Thoracic aorta (tissue), 2 donors: ENCODE results near the gene SEMA3B. TPM values are rescaled to one million over a fixed set of nuclear protein-coding genes. Genes with fewer than 3 reads are reported as not detected.
"Not testable (repeated sequence)": the region's sequence is repeated elsewhere in the genome, so short reads cannot be mapped to it uniquely, and the experiment has no call there.

Source experiments
- ATAC-seq: fragments of 150-250 bp; one replicate; pipeline ENCODE4 v1.8.0; 2017; ENCODE audit warnings: low read depth; ENCODE audit not compliant: insufficient number of reproducible peaks, low FRiP score
- DNase-seq: peaks from one replicate; pipeline ENCODE4 v3.0.0-alpha.2; 2020; ENCODE audit warnings: low spot score
- H3K27ac ChIP-seq, 2 donors: fragments of 200-600 bp; sonication (generic); 1 replicate in 1 of 2; 2 replicates in 1 of 2; pipeline ENCODE4 v1.5.1; 2016; ENCODE audit warnings: mild to moderate bottlenecking in 2 of 2, moderate library complexity in 2 of 2
- H3K27me3 ChIP-seq: fragments of 200-600 bp; sonication (generic); replicated peaks from 2 replicates; pipeline ENCODE4 v1.6.0; 2016; ENCODE audit warnings: mild to moderate bottlenecking; ENCODE audit not compliant: insufficient read depth
- H3K36me3 ChIP-seq: fragments of 200-600 bp; sonication (generic); one replicate; pipeline ENCODE4 v1.5.1; 2016
- H3K4me1 ChIP-seq, 2 donors: fragments of 200-600 bp; sonication (generic); 1 replicate in 1 of 2; 2 replicates in 1 of 2; pipeline versions ENCODE4 v1.5.1 to v1.6.0; 2016; ENCODE audit warnings: low read depth in 2 of 2, mild to moderate bottlenecking in 1 of 2; ENCODE audit not compliant: control insufficient read depth in 1 of 2
- H3K4me3 ChIP-seq: fragments of 200-600 bp; sonication (generic); 2 replicates; pipeline ENCODE4 v1.5.1; 2016; ENCODE audit warnings: mild to moderate bottlenecking
- H3K9me3 ChIP-seq: fragments of 200-600 bp; sonication (generic); 2 replicates; pipeline ENCODE4 v1.5.1; 2016
- total RNA-seq, 2 donors: library from RNA; depleted of rRNA; stranded (reverse); fragments of >200 nt; gene quantifications; one replicate each; pipeline versions ENCODE4 v1.1.0 to v1.2.3, GENCODE V29; 2016
- TF ChIP-seq, protein P1 (sequence below): fragments of 200-600 bp; sonication (generic); IDR thresholded peaks from one replicate; pipeline ENCODE4 v1.5.1; 2019; ENCODE audit warnings: antibody characterized with exemption

SEMA3B gene
- total RNA-seq, 2 donors from 2014 or later = 53.6 to 57.2 TPM

DNA sequence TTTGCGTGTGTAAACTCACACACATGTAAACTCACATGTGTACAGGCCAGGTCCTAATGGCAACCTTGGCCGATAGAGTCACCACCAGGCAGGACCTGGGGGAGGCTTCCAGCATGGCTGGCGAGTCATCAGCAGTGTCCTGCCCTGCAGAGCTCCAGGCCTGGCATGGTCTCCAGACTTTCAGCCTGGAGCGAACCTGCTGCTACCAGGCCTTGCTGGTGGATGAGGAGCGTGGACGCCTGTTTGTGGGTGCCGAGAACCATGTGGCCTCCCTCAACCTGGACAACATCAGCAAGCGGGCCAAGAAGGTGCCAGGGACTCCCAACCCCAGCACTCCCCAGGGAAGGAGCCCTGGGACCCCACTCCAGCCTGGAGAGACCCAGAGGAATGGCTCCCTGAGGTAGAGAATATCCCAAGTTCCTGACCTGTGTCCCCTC is 1.0 kb downstream of the SEMA3B start:
- no peaks in the 10 kb centered on the region for H3K9me3 ChIP-seq
- DNase-seq (no peak), ATAC-seq (no peak)
- no peak overlapping the region for H3K4me3 ChIP-seq
- no peaks in the 10 kb centered on the region for H3K27me3 ChIP-seq
- H3K27ac ChIP-seq = peak overlapping the region in 1 of 2 donors; percentile 98
- H3K36me3 ChIP-seq = no peaks in the 10 kb centered on the region
- TF ChIP-seq, protein P1, sequence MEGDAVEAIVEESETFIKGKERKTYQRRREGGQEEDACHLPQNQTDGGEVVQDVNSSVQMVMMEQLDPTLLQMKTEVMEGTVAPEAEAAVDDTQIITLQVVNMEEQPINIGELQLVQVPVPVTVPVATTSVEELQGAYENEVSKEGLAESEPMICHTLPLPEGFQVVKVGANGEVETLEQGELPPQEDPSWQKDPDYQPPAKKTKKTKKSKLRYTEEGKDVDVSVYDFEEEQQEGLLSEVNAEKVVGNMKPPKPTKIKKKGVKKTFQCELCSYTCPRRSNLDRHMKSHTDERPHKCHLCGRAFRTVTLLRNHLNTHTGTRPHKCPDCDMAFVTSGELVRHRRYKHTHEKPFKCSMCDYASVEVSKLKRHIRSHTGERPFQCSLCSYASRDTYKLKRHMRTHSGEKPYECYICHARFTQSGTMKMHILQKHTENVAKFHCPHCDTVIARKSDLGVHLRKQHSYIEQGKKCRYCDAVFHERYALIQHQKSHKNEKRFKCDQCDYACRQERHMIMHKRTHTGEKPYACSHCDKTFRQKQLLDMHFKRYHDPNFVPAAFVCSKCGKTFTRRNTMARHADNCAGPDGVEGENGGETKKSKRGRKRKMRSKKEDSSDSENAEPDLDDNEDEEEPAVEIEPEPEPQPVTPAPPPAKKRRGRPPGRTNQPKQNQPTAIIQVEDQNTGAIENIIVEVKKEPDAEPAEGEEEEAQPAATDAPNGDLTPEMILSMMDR = no peak
- H3K4me1 ChIP-seq = peaks cover 24 to 63% of the 10 kb centered on the region in 2 donors

DNA sequence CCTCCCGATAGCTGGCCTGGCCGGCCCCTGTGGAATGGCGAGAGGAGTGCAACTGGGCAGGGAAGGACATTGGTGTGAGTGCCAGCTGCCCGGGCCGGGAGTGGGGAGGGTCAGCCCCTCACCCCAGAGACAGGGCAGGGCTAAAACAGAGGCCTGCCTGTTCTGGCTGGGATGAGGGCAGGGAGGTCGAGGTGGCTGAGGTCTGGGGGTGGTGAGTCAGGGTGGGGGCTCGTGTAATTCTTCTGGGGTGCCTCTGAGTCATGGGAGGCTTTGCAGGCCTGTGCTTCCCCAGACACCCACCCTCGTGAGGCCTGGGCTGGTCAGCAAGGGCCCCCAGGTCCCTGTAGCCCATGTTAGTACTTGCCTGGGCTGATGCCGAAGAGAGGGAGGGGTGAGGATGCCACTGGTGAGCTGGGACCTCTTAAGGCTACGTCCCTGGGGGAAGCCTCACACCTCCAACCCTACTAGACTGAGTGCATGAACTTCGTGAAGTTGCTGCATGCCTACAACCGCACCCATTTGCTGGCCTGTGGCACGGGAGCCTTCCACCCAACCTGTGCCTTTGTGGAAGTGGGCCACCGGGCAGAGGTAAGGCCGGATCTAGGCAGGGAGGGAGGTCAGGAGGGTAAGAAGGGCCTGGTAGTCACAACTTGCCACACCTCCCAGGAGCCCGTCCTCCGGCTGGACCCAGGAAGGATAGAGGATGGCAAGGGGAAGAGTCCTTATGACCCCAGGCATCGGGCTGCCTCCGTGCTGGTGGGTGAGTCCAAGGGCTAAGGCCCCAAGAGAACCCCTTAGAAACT is 1.7 kb downstream of the SEMA3B start:
- Histone ChIP-seq H3K9me3 (no peaks in the 10 kb centered on the region), H3K27me3 (no peaks in the 10 kb centered on the region), H3K4me1 (peaks cover 18 to 57% of the 10 kb centered on the region in 2 donors), H3K27ac (peak overlapping the region in 1 of 2 donors; percentile 98), H3K4me3 (no peak overlapping the region), H3K36me3 (no peaks in the 10 kb centered on the region)
- no peak for DNase-seq
- no peak for ATAC-seq
- TF ChIP-seq, protein P1 = no peak

DNA sequence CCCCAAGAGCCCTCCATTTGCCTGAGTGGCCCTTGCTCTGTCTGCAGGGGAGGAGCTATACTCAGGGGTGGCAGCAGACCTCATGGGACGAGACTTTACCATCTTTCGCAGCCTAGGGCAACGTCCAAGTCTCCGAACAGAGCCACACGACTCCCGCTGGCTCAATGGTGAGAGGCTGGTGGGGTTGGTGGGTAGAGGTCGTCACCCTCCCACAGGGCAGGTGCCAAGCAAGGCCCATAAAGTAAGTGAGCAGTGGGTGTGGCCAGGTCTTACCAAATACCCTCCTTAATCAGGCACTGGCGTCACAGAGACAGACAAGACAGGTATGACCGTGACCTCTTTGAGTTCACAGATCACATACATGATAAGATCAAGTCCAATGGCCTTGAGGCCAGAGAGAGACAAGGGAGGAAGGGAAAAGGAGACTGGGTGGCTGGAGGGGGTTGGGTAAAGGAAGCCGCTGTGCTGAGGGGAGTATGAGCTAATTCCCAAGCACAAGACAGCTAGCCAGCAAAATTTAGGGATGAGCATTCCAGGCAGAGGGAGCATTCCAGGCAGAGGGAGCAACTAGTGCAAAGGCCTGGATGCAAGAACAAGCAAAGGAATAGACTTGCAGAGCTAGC is 2.5 kb downstream of the SEMA3B start:
- no peaks in the 10 kb centered on the region for H3K9me3 ChIP-seq
- peaks cover 11 to 49% of the 10 kb centered on the region in 2 donors for H3K4me1 ChIP-seq
- H3K4me3 ChIP-seq = no peak overlapping the region
- no peak for ATAC-seq
- DNase-seq = no peak
- no peak overlapping the region for H3K27ac ChIP-seq
- no peaks in the 10 kb centered on the region for H3K27me3 ChIP-seq
- H3K36me3 ChIP-seq = peaks cover 5% of the 10 kb centered on the region
- TF ChIP-seq, protein P1 = no peak

DNA sequence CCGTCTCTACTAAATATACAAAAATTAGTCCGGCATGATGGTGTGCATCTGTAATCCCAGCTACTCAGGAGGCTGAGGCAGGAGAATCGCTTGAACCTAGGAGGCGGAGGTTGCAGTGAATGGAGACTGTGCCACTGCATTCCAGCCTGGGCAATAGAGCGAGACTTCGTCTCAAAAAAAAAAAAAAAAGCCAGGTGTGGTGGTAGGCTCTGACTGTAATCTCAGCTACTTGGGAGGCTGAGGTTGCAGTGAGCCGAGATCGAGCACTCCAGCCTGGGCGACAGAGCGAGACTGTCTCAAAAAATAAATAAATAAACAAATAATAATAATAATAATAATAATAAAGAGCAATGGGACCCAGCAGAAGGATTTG is 3.6 kb downstream of the SEMA3B start:
- not testable (repeated sequence) for H3K27ac ChIP-seq, H3K4me3 ChIP-seq, H3K36me3 ChIP-seq, H3K27me3 ChIP-seq, ATAC-seq, H3K9me3 ChIP-seq, DNase-seq
- H3K4me1 ChIP-seq = peaks cover 7 to 39% of the 10 kb centered on the region in 2 donors

DNA sequence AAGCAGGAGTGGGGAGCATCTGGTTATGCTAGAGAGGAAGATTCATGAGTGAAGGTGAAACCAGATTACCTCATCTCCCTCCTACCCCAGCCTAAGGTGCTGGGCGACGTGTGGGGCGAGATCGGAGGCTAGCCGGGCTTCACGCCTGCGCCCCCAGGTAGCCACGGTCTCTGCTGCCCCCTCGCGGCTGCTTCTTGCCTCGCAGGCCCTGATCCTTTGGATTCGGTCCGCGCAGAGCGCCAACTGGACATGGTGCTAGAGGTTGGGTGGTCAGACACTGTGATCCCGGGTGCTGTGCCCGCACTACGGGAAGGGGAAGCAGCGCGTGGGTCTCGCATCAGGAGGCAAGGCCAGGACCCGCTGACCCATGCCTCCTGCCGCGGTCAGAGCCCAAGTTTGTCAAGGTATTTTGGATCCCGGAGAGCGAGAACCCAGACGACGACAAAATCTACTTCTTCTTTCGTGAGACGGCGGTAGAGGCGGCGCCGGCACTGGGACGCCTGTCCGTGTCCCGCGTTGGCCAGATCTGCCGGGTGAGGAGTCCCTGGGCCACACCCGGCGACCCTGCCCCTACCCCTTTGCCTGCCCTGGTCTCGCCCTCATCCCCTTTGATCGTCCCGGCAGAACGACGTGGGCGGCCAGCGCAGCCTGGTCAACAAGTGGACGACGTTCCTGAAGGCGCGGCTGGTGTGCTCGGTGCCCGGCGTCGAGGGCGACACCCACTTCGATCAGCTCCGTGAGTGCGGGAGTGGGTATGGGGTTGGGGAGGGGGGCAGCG is 4.2 kb downstream of the SEMA3B start:
- Histone ChIP-seq H3K4me3 (peak overlapping the region; percentile 61), H3K9me3 (no peaks in the 10 kb centered on the region), H3K36me3 (peaks cover 6% of the 10 kb centered on the region), H3K27me3 (no peaks in the 10 kb centered on the region), H3K27ac (no peak overlapping the region), H3K4me1 (peaks cover 7 to 33% of the 10 kb centered on the region in 2 donors)
- ATAC-seq (no peak), DNase-seq (no peak)
- TF ChIP-seq, protein P1 = peak; percentile 97
